Neuronal stem cell (in vitro differentiated cells): ENCODE data around the gene LSP1.

Experiments used
- DNase-seq: peaks from one replicate; pipeline ENCODE4 v3.0.0-alpha.2; 2013; ENCODE audit warnings: low spot score
- H2AFZ ChIP-seq: one replicate; pipeline ENCODE4 v1.6.1; 2013; ENCODE audit warnings: mild to moderate bottlenecking, low read length, inconsistent platforms
- H2AK5ac ChIP-seq: 2 replicates; pipeline ENCODE4 v1.6.1; 2013; ENCODE audit warnings: low read depth, mild to moderate bottlenecking, inconsistent platforms, low read length, moderate library complexity, mixed read lengths
- H2BK120ac ChIP-seq: 2 replicates; pipeline ENCODE4 v1.6.1; 2013; ENCODE audit warnings: low read depth, mild to moderate bottlenecking, inconsistent platforms, low read length, moderate library complexity, mixed read lengths
- H2BK12ac ChIP-seq: one replicate; pipeline ENCODE4 v1.6.1; 2013; ENCODE audit warnings: low read length, inconsistent platforms
- H2BK15ac ChIP-seq: 2 replicates; pipeline ENCODE4 v1.6.1; 2013; ENCODE audit warnings: mild to moderate bottlenecking, low read length, inconsistent platforms, mixed read lengths
- H2BK5ac ChIP-seq: one replicate; pipeline ENCODE4 v1.6.1; 2013; ENCODE audit warnings: inconsistent platforms, mild to moderate bottlenecking, low read length, moderate library complexity
- H3K14ac ChIP-seq: one replicate; pipeline ENCODE4 v1.6.1; 2013; ENCODE audit warnings: low read length, inconsistent platforms
- H3K18ac ChIP-seq: 2 replicates; pipeline ENCODE4 v1.6.1; 2013; ENCODE audit warnings: low read length, inconsistent platforms
- H3K23ac ChIP-seq: 2 replicates; pipeline ENCODE4 v1.6.1; 2013; ENCODE audit warnings: low read depth, mild to moderate bottlenecking, mixed read lengths, low read length, inconsistent platforms; ENCODE audit not compliant: poor library complexity
- H3K27ac ChIP-seq: replicated peaks from 3 replicates; pipeline ENCODE4 v1.5.1; 2013; ENCODE audit warnings: low read length, inconsistent platforms
- H3K27me3 ChIP-seq, 3 experiments: 2 replicates each; pipeline ENCODE4 v1.6.1; 2013; ENCODE audit warnings: low read length in 3 of 3, mild to moderate bottlenecking in 2 of 3, inconsistent platforms in 1 of 3, low read depth in 1 of 3, mixed read lengths in 1 of 3, moderate library complexity in 1 of 3; ENCODE audit not compliant: control insufficient read depth in 3 of 3, insufficient read depth in 3 of 3
- H3K36me3 ChIP-seq, 2 donors: replicated peaks in 1 of 2; 2 replicates each; pipeline ENCODE4 v1.6.1; 2013; ENCODE audit warnings: low read length in 2 of 2; ENCODE audit not compliant: control insufficient read depth in 2 of 2, insufficient read depth in 2 of 2
- H3K4ac ChIP-seq: 2 replicates; pipeline ENCODE4 v1.6.1; 2013; ENCODE audit warnings: inconsistent platforms, mild to moderate bottlenecking, low read length, moderate library complexity
- H3K4me1 ChIP-seq, 2 donors: 1 replicate in 1 of 2; 2 replicates in 1 of 2; pipeline ENCODE4 v1.6.1; 2013; ENCODE audit warnings: low read length in 2 of 2, low read depth in 1 of 2; ENCODE audit not compliant: control insufficient read depth in 2 of 2, insufficient read depth in 1 of 2
- H3K4me2 ChIP-seq: one replicate; pipeline ENCODE4 v1.6.1; 2013; ENCODE audit warnings: mild to moderate bottlenecking, low read length, inconsistent platforms; ENCODE audit not compliant: insufficient read depth, poor library complexity, severe bottlenecking
- H3K4me3 ChIP-seq, 2 donors: 2 replicates each; pipeline ENCODE4 v1.5.1; 2013; ENCODE audit warnings: low read length in 2 of 2, mild to moderate bottlenecking in 2 of 2, inconsistent platforms in 1 of 2, moderate library complexity in 1 of 2
- H3K79me1 ChIP-seq: one replicate; pipeline ENCODE4 v1.6.1; 2013; ENCODE audit warnings: low read depth, mild to moderate bottlenecking, inconsistent platforms, low read length, moderate library complexity
- H3K9ac ChIP-seq: one replicate; pipeline ENCODE4 v1.6.1; 2013; ENCODE audit warnings: mild to moderate bottlenecking, low read depth, low read length, inconsistent platforms; ENCODE audit not compliant: poor library complexity
- H3K9me3 ChIP-seq, 2 donors: replicated peaks in 1 of 2; 2 replicates each; pipeline versions ENCODE3 to v1.6.1; 2013; ENCODE audit warnings: low read length in 2 of 2, mild to moderate bottlenecking in 2 of 2, inconsistent platforms in 1 of 2, low read depth in 1 of 2, mixed read lengths in 1 of 2, moderate library complexity in 1 of 2; ENCODE audit not compliant: control insufficient read depth in 2 of 2, insufficient read depth in 1 of 2
- H4K8ac ChIP-seq: one replicate; pipeline ENCODE4 v1.6.1; 2013; ENCODE audit warnings: low read depth, mild to moderate bottlenecking, inconsistent platforms, low read length, moderate library complexity
- H4K91ac ChIP-seq: one replicate; pipeline ENCODE4 v1.6.1; 2013; ENCODE audit warnings: low read length, low read depth, mild to moderate bottlenecking, inconsistent platforms; ENCODE audit not compliant: poor library complexity
- WGBS, 2 donors: extraction: QIAGEN DNeasy Blood & Tissue Kit; methylation state at CpG; one replicate each; pipeline ENCODE4 v1.1.7; 2013; ENCODE audit warnings: missing lambda C conversion rate in 2 of 2, mixed read lengths in 1 of 2; ENCODE audit not compliant: insufficient read length in 2 of 2, insufficient replicate concordance in 1 of 2; ENCODE audit errors: extremely low coverage in 2 of 2; 5-methylcytosine and 5-hydroxymethylcytosine counted together

The LSP1 gene

DNA sequence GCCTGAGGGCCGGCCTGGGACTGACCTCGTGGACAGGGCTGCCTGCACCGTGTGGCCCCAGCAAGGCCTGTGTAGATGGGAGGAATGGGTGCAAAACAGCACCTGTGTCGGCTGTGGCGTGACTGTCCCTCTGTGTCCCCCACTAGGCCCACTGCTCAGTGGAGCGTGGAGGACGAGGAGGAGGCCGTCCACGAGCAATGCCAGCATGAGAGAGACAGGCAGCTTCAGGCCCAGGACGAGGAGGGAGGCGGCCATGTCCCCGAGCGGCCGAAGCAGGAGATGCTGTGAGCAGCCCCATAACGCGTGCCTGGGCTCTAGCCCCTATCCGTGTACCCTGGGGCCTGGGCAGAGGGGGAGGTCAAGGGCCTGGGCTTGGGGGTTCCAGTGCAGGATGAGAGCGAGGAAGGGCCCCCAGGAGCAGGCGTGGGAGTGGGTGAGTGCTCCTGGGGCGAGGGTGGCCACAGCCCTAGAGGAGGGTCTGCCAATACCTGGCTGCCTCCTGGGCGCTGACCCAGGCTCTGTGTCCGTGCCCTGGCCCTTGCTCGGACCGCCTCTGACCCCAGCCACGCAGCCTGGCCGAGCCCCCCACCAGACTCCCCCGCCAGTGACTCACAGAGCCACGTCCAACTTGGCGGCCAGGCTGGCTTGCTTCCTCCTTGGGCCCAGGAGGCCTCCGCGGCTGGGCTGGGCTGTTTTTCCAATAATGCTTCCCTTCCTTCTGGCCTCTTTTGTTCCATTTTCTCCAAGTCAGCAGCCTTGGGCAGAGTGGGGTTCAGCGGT lies 27.2 kb downstream of the LSP1 start:
- Histone ChIP-seq H3K27ac (no peak overlapping the region), H2AK5ac (peak overlapping the region; percentile 95), H3K23ac (peak overlapping the region; percentile 89), H3K9ac (peak overlapping the region; percentile 72), H2AFZ (peak overlapping the region; percentile 70), H3K4me1 (peaks cover 5 to 7% of the 10 kb centered on the region in 2 donors), H3K4me3 (no peak overlapping the region), H3K27me3 (peaks cover 0 to 3% (median 0%) of the 10 kb centered on the region in 3 experiments), H2BK120ac (peak overlapping the region; percentile 87), H2BK12ac (peak overlapping the region; percentile 75), H4K8ac (peak overlapping the region; percentile 23), H4K91ac (peak overlapping the region; percentile 89), H3K4ac (no peak overlapping the region), H2BK15ac (peak overlapping the region; percentile 90), H3K79me1 (no peaks in the 10 kb centered on the region), H3K9me3 (no peaks in the 10 kb centered on the region), H2BK5ac (peak overlapping the region; percentile 84), H3K18ac (peak overlapping the region; percentile 78), H3K14ac (no peak overlapping the region), H3K4me2 (no peak overlapping the region), H3K36me3 (no peaks in the 10 kb centered on the region)
- WGBS, 2 donors: no CpG with 5 or more reads among the region's 32 CpGs
- no peak for DNase-seq

DNA sequence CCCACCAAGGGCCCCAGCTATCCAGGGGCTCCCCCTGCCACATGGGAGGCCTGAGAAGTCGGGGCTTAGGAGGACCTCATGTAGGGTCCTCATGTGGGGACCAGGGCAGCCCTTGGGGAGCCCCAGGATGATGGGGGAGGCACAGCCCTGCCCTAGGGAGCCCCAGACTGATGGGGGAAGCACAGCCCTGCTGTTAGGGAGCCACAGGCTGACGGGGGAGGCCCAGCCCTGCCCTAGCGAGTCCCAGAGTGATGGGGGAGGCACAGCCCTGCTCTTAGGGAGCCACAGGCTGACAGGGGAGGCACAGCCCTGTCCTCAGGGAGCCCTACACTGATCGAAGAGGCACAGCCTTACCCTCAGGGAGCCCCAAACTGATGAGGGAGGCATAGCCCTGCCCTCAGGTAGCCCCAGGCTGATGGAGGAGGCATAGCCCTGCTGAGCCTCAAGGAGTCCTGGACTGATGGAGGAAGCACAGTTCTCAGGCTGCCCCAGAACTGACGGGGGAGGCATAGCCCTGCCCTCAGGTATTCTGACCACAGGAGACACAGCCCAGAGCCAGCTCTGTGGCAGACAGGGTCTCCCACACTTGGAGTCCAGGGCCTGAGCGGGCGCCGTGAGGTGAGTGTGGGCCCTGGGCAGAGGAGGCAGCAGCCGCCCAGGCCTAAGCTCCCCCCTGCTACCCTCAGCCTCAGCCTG lies 28.0 kb downstream of the LSP1 start:
- H2BK120ac ChIP-seq: no peak overlapping the region
- H2BK12ac ChIP-seq: peak overlapping the region; percentile 46
- peak overlapping the region; percentile 95 for H2AK5ac ChIP-seq
- H3K23ac ChIP-seq: no peak overlapping the region
- H2BK5ac ChIP-seq: peak overlapping the region; percentile 84
- H3K4me1 ChIP-seq: peaks cover 5 to 7% of the 10 kb centered on the region in 2 donors
- peak overlapping the region; percentile 4 for H3K9ac ChIP-seq
- no CpG with 5 or more reads among the region's 9 CpGs for WGBS, 2 donors
- H4K91ac ChIP-seq: peak overlapping the region; percentile 89
- H2AFZ ChIP-seq: peak overlapping the region; percentile 70
- no peak overlapping the region for H3K4me2 ChIP-seq
- peak overlapping the region; percentile 90 for H2BK15ac ChIP-seq
- peaks cover 0 to 7% (median 3%) of the 10 kb centered on the region in 3 experiments for H3K27me3 ChIP-seq
- H3K27ac ChIP-seq: no peak overlapping the region
- H3K36me3 ChIP-seq: no peaks in the 10 kb centered on the region
- peak overlapping the region; percentile 96 for H4K8ac ChIP-seq
- H3K79me1 ChIP-seq: no peaks in the 10 kb centered on the region
- H3K9me3 ChIP-seq: no peaks in the 10 kb centered on the region
- DNase-seq: no peak
- H3K4ac ChIP-seq: peak overlapping the region; percentile 53
- H3K4me3 ChIP-seq: no peak overlapping the region
- peak overlapping the region; percentile 27 for H3K18ac ChIP-seq
- H3K14ac ChIP-seq: no peak overlapping the region

DNA sequence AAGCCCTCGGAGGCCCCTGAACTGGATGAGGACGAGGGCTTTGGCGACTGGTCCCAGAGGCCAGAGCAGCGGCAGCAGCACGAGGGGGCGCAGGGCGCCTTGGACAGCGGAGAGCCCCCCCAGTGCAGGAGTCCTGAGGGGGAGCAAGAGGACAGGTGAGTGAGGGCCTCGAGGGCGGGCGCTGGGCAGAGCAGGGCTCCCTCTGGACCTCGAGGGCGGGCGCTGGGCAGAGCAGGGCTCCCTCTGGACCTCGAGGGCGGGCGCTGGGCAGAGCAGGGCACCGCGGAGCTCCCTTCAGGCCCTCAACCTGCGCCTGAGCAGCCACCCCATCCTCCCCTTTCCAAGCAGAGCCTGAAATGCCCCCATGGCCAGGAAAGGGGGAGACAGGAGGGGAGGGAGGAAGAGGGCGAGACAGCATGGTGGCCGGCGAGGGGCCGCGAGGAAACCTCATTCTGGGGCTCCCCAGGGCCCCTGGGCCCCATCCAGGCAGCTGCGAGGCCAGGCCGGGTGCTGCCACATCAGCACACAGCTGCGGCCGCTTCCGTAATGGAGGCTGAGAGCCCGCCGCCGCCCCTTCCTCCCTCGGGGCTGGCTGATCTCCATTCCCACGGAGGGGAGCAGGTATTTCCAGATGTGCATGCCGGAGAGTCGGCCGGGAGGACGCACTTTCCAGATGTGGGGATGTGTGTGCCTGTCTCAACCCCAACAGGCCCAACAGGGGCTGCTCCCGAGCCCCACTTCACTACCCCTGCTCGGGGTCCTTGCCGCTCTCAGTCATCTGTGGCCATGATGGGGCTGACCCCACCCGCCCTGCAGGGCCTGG lies 28.8 kb downstream of the LSP1 start:
- Histone ChIP-seq H3K23ac (no peak overlapping the region), H2BK5ac (peak overlapping the region; percentile 84), H2AFZ (peak overlapping the region; percentile 88), H3K18ac (peak overlapping the region; percentile 83), H3K4me3 (no peak overlapping the region), H4K91ac (peak overlapping the region; percentile 89), H3K27me3 (peaks cover 0 to 8% (median 5%) of the 10 kb centered on the region in 3 experiments), H3K79me1 (no peaks in the 10 kb centered on the region), H3K36me3 (no peaks in the 10 kb centered on the region), H3K14ac (no peak overlapping the region), H2BK120ac (peak overlapping the region; percentile 87), H2AK5ac (peak overlapping the region; percentile 95), H3K27ac (no peak overlapping the region), H3K4ac (peak overlapping the region; percentile 89), H3K4me2 (no peak overlapping the region), H3K9ac (no peak overlapping the region), H3K9me3 (no peaks in the 10 kb centered on the region), H4K8ac (no peak overlapping the region), H3K4me1 (peaks cover 3 to 5% of the 10 kb centered on the region in 2 donors), H2BK12ac (peak overlapping the region; percentile 46), H2BK15ac (peak overlapping the region; percentile 98)
- no CpG with 5 or more reads among the region's 43 CpGs for WGBS, 2 donors
- no peak for DNase-seq
